NB4 (cell line): ENCODE measurements around the gene RANBP10.

Experiments
- MYC ChIP-seq: IDR thresholded peaks from 2 replicates; pipeline ENCODE4 v1.6.1; 2011; ENCODE audit warnings: low read depth, low read length
- POLR2A ChIP-seq: IDR thresholded peaks from 2 replicates; pipeline ENCODE4 v1.6.1; 2011; ENCODE audit warnings: mild to moderate bottlenecking; ENCODE audit not compliant: insufficient read length; ENCODE audit errors: extremely low read depth
- TF ChIP-seq, protein P1 (sequence below): IDR thresholded peaks from one replicate; pipeline ENCODE4 v1.5.1; 2012; ENCODE audit warnings: low read depth, low read length
- TF ChIP-seq, protein P2 (sequence below): IDR thresholded peaks from 2 replicates; pipeline ENCODE4 v1.6.1; 2011; ENCODE audit warnings: low read depth, low read length

DNA sequence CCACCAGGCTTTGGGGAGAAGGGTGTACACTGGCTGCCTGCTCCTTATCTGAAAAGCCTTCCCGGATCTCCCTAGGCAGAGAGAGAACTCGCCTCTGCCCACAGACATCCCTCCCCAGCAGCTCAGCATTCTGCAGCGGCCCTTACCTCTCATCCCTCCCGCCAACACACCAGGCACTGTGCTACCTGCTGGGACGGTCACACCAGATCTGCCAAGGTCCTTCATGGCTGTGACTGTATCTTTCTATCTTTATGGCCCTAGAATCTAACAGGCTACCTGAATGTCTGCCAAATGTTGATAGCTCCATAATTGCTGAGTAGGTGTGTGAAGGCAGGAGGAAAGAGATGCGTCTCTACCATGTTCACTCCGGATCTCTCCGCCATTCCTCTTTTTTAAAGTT, 8.2 kb upstream of the RANBP10 start:
- TF ChIP-seq POLR2A, result no peak
- TF ChIP-seq, protein P1, sequence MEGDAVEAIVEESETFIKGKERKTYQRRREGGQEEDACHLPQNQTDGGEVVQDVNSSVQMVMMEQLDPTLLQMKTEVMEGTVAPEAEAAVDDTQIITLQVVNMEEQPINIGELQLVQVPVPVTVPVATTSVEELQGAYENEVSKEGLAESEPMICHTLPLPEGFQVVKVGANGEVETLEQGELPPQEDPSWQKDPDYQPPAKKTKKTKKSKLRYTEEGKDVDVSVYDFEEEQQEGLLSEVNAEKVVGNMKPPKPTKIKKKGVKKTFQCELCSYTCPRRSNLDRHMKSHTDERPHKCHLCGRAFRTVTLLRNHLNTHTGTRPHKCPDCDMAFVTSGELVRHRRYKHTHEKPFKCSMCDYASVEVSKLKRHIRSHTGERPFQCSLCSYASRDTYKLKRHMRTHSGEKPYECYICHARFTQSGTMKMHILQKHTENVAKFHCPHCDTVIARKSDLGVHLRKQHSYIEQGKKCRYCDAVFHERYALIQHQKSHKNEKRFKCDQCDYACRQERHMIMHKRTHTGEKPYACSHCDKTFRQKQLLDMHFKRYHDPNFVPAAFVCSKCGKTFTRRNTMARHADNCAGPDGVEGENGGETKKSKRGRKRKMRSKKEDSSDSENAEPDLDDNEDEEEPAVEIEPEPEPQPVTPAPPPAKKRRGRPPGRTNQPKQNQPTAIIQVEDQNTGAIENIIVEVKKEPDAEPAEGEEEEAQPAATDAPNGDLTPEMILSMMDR, result no peak
- TF ChIP-seq, protein P2, sequence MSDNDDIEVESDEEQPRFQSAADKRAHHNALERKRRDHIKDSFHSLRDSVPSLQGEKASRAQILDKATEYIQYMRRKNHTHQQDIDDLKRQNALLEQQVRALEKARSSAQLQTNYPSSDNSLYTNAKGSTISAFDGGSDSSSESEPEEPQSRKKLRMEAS, result no peak
- TF ChIP-seq MYC, result no peak
